HG02642 (cell line): ENCODE data around the gene EPM2AIP1.
"Not testable (repeated sequence)": the region's sequence is repeated elsewhere in the genome, so short reads cannot be mapped to it uniquely, and the experiment has no call there.

ENCODE experiments used
- ATAC-seq: cut with Tn5 transposase; IDR thresholded peaks from one replicate; pipeline ENCODE4 v1.9.1; 2021; ENCODE audit warnings: mild to moderate bottlenecking; ENCODE audit not compliant: unreplicated experiment, poor library complexity

EPM2AIP1 gene

DNA sequence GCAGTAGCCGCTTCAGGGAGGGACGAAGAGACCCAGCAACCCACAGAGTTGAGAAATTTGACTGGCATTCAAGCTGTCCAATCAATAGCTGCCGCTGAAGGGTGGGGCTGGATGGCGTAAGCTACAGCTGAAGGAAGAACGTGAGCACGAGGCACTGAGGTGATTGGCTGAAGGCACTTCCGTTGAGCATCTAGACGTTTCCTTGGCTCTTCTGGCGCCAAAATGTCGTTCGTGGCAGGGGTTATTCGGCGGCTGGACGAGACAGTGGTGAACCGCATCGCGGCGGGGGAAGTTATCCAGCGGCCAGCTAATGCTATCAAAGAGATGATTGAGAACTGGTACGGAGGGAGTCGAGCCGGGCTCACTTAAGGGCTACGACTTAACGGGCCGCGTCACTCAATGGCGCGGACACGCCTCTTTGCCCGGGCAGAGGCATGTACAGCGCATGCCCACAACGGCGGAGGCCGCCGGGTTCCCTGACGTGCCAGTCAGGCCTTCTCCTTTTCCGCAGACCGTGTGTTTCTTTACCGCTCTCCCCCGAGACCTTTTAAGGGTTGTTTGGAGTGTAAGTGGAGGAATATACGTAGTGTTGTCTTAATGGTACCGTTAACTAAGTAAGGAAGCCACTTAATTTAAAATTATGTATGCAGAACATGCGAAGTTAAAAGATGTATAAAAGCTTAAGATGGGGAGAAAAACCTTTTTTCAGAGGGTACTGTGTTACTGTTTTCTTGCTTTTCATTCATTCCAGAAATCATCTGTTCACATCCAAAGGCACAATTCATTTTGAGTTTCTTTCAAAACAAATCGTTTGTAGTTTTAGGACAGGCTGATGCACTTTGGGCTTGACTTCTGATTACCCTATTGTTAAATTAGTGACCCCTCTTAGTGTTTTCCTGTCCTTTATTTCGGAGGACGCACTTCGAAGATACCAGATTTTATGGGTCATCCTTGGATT is 674 bp upstream of the EPM2AIP1 start, which contains the start of gene MLH1:
TSS of gene MLH1 (plus strand) at position 193 of the 958 bp plus-strand sequence. CDS start at position 223, 30 bp downstream.
- ATAC-seq, result peak; percentile 92

DNA sequence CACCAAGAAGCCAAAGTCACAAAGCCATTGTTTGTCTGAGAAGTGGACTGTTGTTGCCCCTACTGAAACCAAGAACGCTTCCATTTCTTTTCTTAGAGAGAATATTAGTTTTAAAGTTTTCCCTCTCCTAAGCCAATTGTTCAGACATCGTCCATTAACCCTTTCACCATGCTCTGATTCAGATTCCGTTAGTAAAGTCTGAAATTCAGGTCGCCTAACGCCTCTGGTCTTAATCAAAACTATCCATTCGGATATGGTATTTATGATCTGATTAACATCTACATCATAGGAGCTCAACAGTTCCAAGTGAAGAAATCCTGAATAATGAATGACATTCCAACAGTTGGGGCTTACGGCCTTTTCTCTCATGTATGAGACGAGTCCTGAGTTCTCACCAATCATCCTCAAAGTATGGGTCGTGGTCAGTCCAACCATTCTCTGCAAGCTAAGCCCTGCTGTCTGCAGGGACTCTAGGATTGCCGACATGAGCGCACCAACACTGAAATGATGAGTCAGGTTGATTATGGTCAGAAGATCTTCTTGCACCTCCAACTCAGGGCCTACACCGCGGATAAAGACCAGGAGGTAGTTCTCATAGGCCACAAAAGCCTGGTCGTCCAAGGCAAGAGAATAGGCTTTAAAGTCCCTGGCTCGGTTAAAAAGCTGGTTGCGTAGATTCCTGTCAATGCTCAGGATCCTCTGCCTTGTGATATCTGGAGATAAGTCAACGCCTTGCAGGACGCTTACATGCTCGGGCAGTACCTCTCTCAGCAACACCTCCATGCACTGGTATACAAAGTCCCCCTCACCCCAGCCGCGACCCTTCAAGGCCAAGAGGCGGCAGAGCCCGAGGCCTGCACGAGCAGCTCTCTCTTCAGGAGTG is 767 bp downstream of the EPM2AIP1 start:
- ATAC-seq, result no peak

DNA sequence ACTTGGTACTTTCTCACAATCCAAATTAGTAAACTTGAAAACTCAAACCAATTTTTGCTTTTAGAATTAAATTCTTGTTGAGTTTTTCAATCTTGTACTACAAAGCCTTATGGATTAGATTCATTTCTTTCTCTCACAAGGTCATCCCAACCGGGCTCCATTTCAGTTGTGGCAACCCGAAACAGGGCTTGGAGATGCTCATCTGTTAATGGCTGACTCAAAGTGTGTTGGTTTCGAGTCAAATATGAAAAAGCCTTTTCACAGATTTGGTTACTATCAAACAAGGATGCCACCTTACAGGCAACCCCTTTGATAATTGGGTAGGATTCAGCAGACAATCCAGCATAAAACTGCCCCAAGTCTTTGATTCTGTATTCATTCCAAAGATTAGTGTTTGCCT is 1.8 kb downstream of the EPM2AIP1 start:
- no peak for ATAC-seq

DNA sequence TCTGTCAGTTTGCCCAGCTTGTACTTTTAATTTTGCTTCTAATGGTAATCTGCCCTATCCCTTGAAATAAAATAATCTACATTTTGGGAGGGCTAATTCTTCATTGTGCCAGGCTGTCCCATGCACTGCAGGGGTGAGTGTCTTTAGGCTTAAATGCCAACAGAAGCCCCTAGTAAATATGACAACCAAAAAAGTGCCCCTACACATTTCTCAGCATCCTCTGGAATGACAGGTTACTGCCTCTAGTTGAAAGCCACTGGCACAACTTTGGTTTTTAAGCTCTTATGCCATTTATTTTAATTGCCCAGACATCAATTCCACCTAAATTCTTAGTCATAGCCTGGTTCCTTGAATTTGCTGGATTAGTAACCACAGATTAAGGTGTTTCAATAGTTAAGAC is 3.4 kb downstream of the EPM2AIP1 start:
- no peak for ATAC-seq

DNA sequence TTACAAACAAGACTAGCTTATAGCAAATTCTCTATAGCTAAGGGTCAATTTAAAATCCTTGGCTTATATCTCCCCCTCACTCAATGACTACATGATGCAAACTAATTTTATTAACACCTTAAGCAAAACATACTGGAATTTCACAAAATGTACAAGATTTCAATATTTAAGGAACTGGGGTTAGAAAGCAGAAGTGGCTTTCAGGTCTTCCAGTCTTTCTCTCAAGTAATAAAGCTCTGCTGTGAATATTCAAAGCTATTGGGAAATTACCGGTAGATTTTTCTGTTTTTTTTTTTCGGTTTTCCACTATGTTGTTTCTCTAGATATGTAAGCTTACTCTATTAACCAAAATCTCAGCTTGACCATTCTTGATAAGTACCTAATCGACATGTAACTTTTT is 3.9 kb downstream of the EPM2AIP1 start:
- no peak for ATAC-seq

DNA sequence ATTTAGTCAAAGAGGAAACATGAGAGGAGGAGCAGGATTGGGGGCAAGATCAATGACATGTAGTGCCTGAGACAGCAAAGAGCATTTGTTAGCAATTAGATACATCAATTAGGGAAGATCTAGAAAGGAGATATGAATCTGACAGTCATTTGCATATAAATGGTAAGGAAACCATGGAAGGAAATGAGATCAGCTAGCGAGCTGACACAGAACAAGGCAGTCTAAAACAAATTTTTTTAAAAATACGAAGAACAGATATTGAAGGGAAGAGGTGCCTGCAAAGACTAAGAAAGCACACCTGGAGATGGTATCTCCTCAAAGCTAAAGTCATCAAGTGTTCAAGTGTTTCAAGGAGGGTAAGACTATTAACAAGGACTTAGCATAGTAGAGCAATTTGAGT is 4.6 kb downstream of the EPM2AIP1 start:
- ATAC-seq, result no peak

DNA sequence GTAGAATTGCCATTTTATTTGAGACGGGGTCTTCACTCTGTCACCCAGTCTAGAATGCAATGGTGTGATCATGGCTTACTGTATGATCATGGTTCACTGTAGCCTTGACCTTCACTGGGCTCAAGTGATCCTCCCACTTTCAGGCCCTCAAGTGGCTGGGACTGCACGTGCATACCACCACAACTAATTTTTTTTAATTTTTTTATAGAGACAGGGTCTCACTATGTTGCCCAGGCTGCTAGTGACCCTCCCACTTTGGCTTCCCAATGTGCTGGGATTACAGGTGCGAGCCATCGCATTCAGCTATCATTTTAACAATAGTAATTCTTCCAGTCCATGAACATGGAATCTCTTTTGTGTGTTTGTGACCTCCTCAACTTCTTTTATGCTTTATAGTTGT is 11.9 kb downstream of the EPM2AIP1 start:
- no peak for ATAC-seq

DNA sequence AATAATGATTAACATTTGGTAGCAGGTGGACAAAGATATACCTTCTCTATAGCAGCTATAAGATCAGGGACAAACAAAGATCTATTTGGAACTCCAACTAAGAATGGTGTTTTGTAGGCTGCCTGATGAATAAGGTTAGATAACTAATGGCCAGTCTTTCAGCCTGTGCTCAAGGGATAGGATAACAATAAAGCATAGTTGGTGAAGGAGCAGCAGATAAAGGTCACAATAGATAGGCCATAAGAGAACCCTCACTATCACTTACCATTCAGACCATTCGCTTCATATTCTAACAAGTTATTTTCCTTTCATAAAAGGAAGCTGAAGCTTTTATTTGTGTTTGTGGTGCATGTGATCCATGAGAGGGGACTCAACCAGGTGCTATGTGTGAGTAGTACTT is 19.8 kb downstream of the EPM2AIP1 start:
- ATAC-seq, result no peak

DNA sequence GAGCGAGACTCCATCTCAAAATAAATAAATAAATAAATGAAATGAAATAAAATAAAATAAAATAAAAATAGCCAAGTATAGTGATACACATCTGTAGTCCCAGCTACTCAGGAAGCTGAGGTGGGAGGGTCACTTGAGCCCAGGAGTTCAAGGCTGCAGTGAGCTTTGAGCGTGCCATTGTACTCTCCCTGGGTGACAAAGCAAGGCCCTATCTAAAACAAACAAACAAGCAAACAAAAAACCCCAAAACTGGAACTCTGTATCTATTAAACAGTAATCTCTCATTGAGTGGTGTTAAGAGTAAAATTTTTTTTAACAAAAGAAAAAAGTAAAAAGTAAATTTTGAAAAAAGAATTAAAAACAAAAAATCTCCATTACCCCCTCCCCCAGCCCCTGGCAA is 20.8 kb downstream of the EPM2AIP1 start:
- no peak for ATAC-seq

DNA sequence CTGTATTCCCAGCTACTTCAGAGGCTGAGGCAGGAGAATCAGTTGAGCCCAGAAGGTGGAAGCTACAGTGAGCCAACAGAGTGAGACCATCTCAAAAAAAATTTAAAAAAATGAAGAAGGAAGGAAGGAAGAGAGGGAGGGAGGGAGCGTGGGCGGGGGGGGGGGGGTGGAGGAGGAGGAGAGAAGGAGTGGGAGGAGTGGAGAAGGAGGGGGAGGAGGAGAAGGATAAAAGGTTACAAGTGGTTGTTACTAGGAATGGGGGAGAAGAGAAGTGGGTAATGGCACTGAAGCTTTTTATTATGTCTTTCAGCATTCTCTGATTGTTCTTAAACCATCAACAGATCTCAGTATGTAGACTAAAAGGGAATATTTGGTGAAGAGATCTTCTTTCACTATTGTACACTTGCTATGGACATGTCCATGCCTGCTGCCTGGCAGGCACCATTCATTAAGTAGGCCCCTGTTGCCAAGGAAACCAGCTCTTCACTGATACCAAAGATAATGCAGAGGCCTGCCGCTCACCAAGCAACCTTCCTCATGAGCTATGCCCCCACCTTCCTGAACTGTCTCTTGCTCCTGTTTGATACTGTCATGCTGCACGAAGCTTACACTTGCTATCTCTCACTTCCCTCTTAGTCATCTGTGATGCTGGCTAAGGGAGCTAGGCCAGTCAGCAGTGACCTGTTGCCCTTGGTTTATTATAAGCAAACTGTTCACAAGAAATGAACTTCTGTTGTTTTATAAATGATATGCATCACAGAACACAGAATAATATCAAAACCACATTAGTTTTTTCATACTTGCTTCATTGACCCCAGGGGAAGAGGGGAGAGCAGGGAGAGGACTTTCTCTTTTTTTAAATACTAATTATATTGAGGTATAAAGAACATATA is 23.1 kb downstream of the EPM2AIP1 start:
- ATAC-seq, result peak; percentile 98

DNA sequence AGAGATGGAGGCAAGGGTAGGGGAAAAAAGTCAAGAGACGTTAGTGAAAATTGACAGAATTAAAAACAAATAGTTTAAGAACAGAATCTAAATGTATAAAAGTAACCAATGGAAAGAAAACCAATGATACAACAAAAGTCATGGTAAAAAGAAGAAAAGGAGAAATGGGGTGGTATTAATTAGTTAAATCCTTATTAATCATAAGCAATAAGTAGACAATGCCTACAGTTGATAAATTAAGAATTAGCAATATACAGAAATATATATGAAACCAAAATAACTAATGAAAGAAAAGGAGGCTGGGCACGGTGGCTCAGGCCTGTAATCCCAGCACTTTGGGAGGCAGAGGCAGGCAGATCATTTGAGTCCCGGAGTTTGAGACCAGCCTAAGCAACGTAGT is 23.8 kb downstream of the EPM2AIP1 start:
- no peak for ATAC-seq

DNA sequence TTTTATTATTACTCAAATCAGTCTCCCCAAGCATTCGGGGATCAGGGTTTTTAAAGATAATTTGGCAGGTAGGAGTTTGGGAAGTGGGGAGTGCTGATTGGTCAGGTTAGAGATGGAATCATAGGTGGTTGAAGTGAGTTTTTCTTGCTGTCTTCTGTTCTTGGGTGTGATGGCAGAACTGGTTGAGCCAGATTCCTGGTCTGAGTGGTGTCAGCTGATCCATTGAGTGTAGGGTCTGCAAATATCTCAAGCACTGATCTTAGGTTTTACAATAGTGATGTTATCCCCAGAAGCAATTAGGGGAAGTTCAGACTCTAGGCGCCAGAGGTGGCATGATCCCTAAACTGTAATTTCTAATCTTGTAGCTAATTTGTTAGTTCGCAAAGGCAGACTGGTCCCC is 27.5 kb downstream of the EPM2AIP1 start:
- ATAC-seq, result no peak

DNA sequence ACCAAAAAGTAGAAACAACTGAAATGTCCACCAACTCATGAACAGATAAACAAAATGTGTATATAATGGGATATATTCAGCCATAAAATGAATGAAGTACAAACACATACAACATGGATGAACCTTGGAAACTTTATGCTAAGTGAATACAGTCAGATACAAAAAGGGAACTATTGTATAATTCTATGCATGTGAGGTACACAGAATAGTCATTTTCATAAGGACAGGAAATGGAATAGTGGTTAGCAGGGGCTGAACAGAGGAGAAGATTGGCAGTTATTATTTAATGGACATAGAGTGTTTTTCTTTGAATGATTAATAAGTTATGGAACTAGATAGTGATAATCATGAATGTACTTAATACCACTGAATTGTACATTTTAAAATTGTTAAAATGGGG is 28.1 kb downstream of the EPM2AIP1 start:
- ATAC-seq, result peak; percentile 57

DNA sequence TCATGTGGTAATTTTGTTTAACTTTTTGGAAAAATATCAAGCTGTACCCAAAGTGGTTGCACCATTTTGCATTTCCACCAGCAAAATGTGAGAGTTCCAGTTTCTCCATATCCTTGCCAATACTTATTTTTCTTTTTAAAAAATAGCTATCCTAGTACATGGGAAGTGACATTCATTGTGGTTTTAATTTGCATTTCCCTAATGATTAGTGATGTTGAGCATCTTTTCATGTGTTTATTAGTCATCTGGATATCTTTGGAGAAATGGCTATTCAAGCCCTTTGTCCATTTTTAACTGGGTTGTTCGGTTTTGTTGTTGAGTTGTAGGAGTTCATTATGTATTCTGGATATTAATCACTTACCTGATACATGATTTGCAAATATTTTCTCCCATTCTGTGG is 28.6 kb downstream of the EPM2AIP1 start:
- no peak for ATAC-seq

DNA sequence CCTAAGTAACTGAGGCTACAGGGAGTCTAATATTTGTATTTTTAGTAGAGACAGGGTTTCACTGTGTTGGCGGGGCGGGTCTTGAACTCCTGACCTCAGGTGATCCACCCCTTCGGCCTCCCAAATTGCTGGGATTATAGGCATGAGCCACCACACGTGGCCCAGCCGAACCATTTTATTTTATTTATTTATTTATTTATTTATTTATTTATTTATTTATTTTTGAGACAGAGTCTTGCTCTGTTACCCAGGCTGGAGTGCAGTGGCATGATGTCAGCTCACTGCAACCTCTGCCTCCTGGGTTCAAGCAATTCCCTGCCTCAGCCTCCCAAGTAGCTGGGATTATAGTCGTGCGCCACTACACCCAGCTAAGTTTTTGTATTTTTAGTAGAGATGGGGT is 29.9 kb downstream of the EPM2AIP1 start:
- not testable (repeated sequence) for ATAC-seq

DNA sequence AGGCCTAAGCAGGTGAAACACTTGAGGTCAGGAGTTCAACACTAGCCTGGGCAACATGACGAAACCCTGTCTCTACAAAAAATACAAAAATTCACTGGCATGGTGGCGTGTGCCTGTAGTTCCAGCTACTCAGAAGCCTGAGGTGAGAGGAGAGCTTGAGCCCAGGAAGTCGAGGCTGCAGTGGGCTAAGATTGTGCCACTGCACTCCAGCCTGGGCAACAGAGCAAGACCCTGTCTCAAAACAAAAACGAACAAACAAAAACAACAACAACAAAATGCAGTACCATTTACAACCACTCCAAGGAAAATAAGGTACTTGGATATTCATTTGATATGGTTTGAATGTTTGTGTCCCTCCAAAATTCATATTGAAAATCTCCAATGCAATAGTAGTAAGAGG is 32.4 kb downstream of the EPM2AIP1 start:
- ATAC-seq, result no peak

DNA sequence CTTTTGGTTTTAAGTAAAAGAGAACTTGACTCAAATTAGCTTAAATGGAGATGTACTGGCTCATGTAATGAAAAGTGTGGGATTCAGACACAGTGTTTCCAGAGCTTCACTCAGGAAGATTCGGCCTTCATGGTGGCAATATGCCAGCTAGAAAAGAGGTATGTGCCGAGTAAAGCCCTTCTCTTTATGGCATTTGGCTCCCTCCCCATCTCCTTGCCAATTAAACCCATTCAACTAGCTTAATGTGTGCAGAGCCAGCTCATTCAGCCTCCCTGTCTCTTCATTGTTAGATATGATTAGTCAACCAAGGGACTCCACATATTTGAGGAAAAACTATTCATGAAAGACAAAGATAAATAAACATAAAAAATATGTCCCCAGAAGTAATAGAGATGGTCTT is 33.1 kb downstream of the EPM2AIP1 start:
- no peak for ATAC-seq

DNA sequence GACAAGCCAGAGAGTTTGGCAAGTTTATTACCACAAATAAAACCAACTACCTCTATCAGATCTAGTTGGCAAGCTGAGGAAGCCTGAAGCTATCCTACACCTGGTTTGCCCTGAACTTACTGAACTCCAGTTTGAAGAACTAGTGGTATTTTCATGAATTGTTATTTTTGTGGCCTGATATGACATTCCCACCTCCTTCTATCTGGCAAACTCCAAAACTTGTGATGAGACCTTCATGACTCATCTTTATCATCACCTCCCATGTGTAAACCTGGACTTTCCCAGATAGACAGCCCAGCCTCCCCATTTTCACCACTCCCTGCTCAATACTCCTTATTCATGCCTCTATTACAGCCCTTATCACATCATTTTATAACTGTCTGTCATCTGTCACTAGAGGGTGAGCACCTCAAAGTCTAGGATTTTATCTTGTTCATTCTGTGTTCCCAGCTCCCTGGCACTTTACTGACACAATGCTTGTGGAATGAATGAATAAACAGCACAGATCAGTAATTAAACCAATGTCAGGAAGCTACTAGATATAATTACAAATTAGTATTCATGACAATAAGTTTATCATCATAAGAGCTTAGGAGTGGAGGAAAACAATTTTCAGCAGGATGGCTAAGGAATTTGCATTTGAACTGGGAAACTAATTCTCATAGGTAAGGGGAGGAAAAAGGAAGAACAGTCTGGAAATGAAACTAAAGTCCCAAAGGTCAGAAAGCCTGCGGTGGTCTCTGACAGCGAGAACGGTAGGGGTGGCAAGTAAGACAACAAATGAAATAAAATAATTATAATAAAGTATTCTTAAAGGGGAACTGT is 34.9 kb downstream of the EPM2AIP1 start:
- ATAC-seq, result no peak

DNA sequence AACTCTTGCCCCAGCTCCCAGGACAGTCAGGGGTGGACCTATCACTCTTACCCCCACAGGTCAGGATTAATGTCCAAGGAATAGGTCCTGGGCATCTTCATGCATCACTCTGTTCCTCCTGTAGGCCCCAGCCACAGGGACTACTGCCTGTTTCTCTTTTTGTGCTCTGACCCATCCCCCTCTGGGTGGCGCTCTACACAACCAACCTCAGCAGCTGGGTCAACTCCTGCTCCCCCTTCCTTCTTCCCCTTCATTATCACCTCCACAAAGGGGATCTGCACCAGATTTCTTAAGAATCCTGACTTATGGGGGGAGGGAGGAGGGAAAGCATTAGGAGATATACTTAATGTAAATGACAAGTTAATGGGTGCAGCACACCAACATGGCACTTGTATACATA is 35.9 kb downstream of the EPM2AIP1 start:
- ATAC-seq, result no peak
